ENCODE measurements around the gene MADCAM1.

GRCh38 chr19:463483-464207 is 32.6 kb upstream of the MADCAM1 start:
- no peak for TF ChIP-seq GATA2 (IDR thresholded peaks at IDR 0.05; ENCODE audit: low read depth, low read length)
- no peak for TF ChIP-seq GATA3 (IDR thresholded peaks at IDR 0.05; ENCODE audit: low read depth, low read length)
